HFFc6 (cell line): Measurements from ENCODE around the gene NPAS2. TPM values are rescaled to one million over a fixed set of nuclear protein-coding genes. Genes with fewer than 3 reads are reported as not detected.

ENCODE experiments used
- DNase-seq: peaks from one replicate; pipeline ENCODE4 v3.0.0-alpha.2; 2018
- H3K27ac Mint-ChIP-seq: 2 replicates; pipeline ENCODE4 v1.8.0; 2020; ENCODE audit warnings: mild to moderate bottlenecking, mixed read lengths
- H3K27me3 Mint-ChIP-seq: 2 replicates; pipeline ENCODE4 v1.8.0; 2021; ENCODE audit warnings: mild to moderate bottlenecking, moderate library complexity, mixed read lengths; ENCODE audit not compliant: insufficient read depth
- H3K36me3 Mint-ChIP-seq: 2 replicates; pipeline ENCODE4 v1.8.0; 2021; ENCODE audit warnings: low read depth, mixed read lengths
- H3K4me1 Mint-ChIP-seq: 2 replicates; pipeline ENCODE4 v1.8.0; 2020; ENCODE audit warnings: low read depth, mixed read lengths
- H3K4me3 Mint-ChIP-seq: 2 replicates; pipeline ENCODE4 v1.8.0; 2020; ENCODE audit warnings: mild to moderate bottlenecking, moderate library complexity, mixed read lengths
- H3K9me3 Mint-ChIP-seq: 2 replicates; pipeline ENCODE4 v1.8.0; 2020; ENCODE audit warnings: mild to moderate bottlenecking, mixed read lengths
- CTCF ChIP-seq: fragments of 200-600 bp; sonication (generic); IDR thresholded peaks from 2 replicates; pipeline ENCODE4 v1.5.0; 2021; ENCODE audit warnings: antibody characterized with exemption, mild to moderate bottlenecking
- total RNA-seq, 6 experiments: library from RNA; stranded (reverse); fragmentation: NEBNext Ultra II Directional; extraction: Animal tissue kit (Norgen Biotek cat#: 25700); gene quantifications; 2 replicates in 1 of 6; 3 replicates in 5 of 6; pipeline ENCODE4 v1.2.3, GENCODE V29; 2021

The NPAS2 gene
- total RNA-seq, 6 experiments from 2014 or later, result 8.8 to 14.7 (median 9.3) TPM

GRCh38 chr2:101004620-101005325 is 184.8 kb downstream of the NPAS2 start:
- H3K9me3 Mint-ChIP-seq, result peaks cover 5% of the 10 kb centered on the region; the same call in 1 of the 2 replicates
- no peak for DNase-seq
- peaks cover 3% of the 10 kb centered on the region; the same call in 1 of the 2 replicates for H3K27me3 Mint-ChIP-seq
- H3K27ac Mint-ChIP-seq, result peak overlapping the region; percentile 96
- peaks cover 59% of the 10 kb centered on the region for H3K36me3 Mint-ChIP-seq
- TF ChIP-seq CTCF, result no peak
- H3K4me3 Mint-ChIP-seq, result peak overlapping the region; percentile 99
- H3K4me1 Mint-ChIP-seq, result peaks cover 52% of the 10 kb centered on the region

- Mint-ChIP-seq H3K36me3 (peaks cover 59% of the 10 kb centered on the region), H3K4me3 (no peak overlapping the region), H3K27me3 (peaks cover 3% of the 10 kb centered on the region; the same call in 1 of the 2 replicates), H3K4me1 (peaks cover 53% of the 10 kb centered on the region), H3K9me3 (peaks cover 5% of the 10 kb centered on the region; the same call in 1 of the 2 replicates), H3K27ac (no peak overlapping the region)
- DNase-seq, result no peak
- no peak for TF ChIP-seq CTCF
These were observed 186.3 kb downstream of the NPAS2 start for GRCh38 chr2:101006065-101006715.

- peaks cover 50% of the 10 kb centered on the region for H3K36me3 Mint-ChIP-seq
- DNase-seq, result no peak
- no peaks in the 10 kb centered on the region for H3K9me3 Mint-ChIP-seq
- H3K4me3 Mint-ChIP-seq, result no peak overlapping the region
- H3K4me1 Mint-ChIP-seq, result peaks cover 58% of the 10 kb centered on the region
- peak overlapping the region; percentile 64 for H3K27ac Mint-ChIP-seq
- TF ChIP-seq CTCF, result no peak
- peaks cover 2% of the 10 kb centered on the region; the same call in 1 of the 2 replicates for H3K27me3 Mint-ChIP-seq
These were observed 187.7 kb downstream of the NPAS2 start for GRCh38 chr2:101007415-101008345.

GRCh38 chr2:101011152-101011551 is 191.2 kb downstream of the NPAS2 start:
- H3K27me3 Mint-ChIP-seq, result no peaks in the 10 kb centered on the region
- DNase-seq, result no peak
- H3K4me1 Mint-ChIP-seq, result peaks cover 34% of the 10 kb centered on the region
- H3K4me3 Mint-ChIP-seq, result no peak overlapping the region
- no peak for TF ChIP-seq CTCF
- peaks cover 32% of the 10 kb centered on the region for H3K36me3 Mint-ChIP-seq
- no peaks in the 10 kb centered on the region for H3K9me3 Mint-ChIP-seq
- peak overlapping the region; percentile 48 for H3K27ac Mint-ChIP-seq

GRCh38 chr2:101012054-101012705 is 192.2 kb downstream of the NPAS2 start:
- Mint-ChIP-seq H3K27ac (peak overlapping the region; percentile 48), H3K36me3 (peaks cover 28% of the 10 kb centered on the region), H3K9me3 (no peaks in the 10 kb centered on the region), H3K4me3 (no peak overlapping the region), H3K4me1 (peaks cover 33% of the 10 kb centered on the region), H3K27me3 (no peaks in the 10 kb centered on the region)
- DNase-seq, result no peak
- no peak for TF ChIP-seq CTCF
